ENCODE measurements around the gene SLC35F1. TPM values are rescaled to one million over a fixed set of nuclear protein-coding genes. Genes with fewer than 3 reads are reported as not detected.

SLC35F1 gene
- total and polyA plus RNA-seq, 2 donors (not counting 1 experiment from before 2014, with no cell fraction given) = 0.09 to 0.17 TPM

GRCh38 chr6:118228886-118229285 is 321.8 kb downstream of the SLC35F1 start:
- H4K20me1 ChIP-seq (ENCODE audit: control insufficient read depth, extremely low read depth, insufficient read depth, low read length) = no peaks in the 10 kb centered on the region
- H2AFZ ChIP-seq (ENCODE audit: low read length) = no peak overlapping the region
- TF ChIP-seq, protein P1, sequence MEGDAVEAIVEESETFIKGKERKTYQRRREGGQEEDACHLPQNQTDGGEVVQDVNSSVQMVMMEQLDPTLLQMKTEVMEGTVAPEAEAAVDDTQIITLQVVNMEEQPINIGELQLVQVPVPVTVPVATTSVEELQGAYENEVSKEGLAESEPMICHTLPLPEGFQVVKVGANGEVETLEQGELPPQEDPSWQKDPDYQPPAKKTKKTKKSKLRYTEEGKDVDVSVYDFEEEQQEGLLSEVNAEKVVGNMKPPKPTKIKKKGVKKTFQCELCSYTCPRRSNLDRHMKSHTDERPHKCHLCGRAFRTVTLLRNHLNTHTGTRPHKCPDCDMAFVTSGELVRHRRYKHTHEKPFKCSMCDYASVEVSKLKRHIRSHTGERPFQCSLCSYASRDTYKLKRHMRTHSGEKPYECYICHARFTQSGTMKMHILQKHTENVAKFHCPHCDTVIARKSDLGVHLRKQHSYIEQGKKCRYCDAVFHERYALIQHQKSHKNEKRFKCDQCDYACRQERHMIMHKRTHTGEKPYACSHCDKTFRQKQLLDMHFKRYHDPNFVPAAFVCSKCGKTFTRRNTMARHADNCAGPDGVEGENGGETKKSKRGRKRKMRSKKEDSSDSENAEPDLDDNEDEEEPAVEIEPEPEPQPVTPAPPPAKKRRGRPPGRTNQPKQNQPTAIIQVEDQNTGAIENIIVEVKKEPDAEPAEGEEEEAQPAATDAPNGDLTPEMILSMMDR (conservative IDR thresholded peaks at IDR 0.05 in 1 of 2, IDR thresholded peaks at IDR 0.05 in 1 of 2; ENCODE audit: low read depth in 1 of 2, low read length in 2 of 2) = no peak
- no peak for TF ChIP-seq EZH2 (IDR thresholded peaks at IDR 0.05; ENCODE audit: low read length, missing control alignments)
- H3K27me3 ChIP-seq (ENCODE audit: control insufficient read depth, insufficient read depth, low read length) = no peaks in the 10 kb centered on the region
- no peaks in the 10 kb centered on the region for H3K9me3 ChIP-seq (ENCODE audit: control insufficient read depth, insufficient read depth, low read depth, low read length)
- H3K4me1 ChIP-seq (ENCODE audit: control insufficient read depth, extremely low read depth, insufficient read depth, low read length) = no peaks in the 10 kb centered on the region
- no peak overlapping the region for H3K27ac ChIP-seq (ENCODE audit: insufficient read depth, low read length)
- no peak for DNase-seq (ENCODE audit: low read depth in 2 of 2)
- no peaks in the 10 kb centered on the region for H3K79me2 ChIP-seq (ENCODE audit: control insufficient read depth, insufficient read depth, low read length)
- H3K4me2 ChIP-seq (ENCODE audit: extremely low read depth, insufficient read depth, low read length) = no peak overlapping the region
- H3K36me3 ChIP-seq (ENCODE audit: control insufficient read depth, insufficient read depth, low read length) = no peaks in the 10 kb centered on the region
- H3K9ac ChIP-seq (ENCODE audit: insufficient read depth, low read length) = no peak overlapping the region
- H3K4me3 ChIP-seq (replicated peaks in 1 of 4; ENCODE audit: control extremely low read depth in 1 of 4, insufficient read depth in 1 of 4, low read depth in 3 of 4, low read length in 4 of 4) = no peak overlapping the region

GRCh38 chr6:118240878-118241528 is 333.9 kb downstream of the SLC35F1 start:
- H3K9me3 ChIP-seq (ENCODE audit: control insufficient read depth, insufficient read depth, low read depth, low read length) = no peaks in the 10 kb centered on the region

DNA sequence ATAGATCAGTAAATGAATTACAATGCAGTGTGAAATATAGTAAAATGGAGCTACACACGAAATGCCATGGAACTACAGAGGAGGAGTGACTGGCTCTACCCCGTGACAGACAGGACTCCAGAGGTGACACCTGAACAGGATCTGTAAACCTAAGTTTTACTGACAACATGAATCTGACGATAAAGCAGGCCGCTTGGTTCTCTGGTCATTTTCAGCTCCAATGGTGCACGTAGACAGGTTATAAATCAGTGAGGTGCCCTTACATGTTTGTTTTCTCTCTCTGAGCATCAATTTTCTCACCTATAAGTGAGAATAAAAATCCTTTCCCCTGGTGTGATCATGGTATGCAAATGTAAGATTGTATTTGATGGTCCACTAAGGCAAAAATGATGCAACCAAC is 339.3 kb downstream of the SLC35F1 start:
- Histone ChIP-seq H3K4me1 (ENCODE audit: control insufficient read depth, extremely low read depth, insufficient read depth, low read length) (no peaks in the 10 kb centered on the region), H3K27ac (ENCODE audit: insufficient read depth, low read length) (no peak overlapping the region), H2AFZ (ENCODE audit: low read length) (no peak overlapping the region), H3K9ac (ENCODE audit: insufficient read depth, low read length) (no peak overlapping the region), H3K36me3 (ENCODE audit: control insufficient read depth, insufficient read depth, low read length) (no peaks in the 10 kb centered on the region), H3K4me3 (replicated peaks in 1 of 4; ENCODE audit: control extremely low read depth in 1 of 4, insufficient read depth in 1 of 4, low read depth in 3 of 4, low read length in 4 of 4) (no peak overlapping the region), H3K4me2 (ENCODE audit: extremely low read depth, insufficient read depth, low read length) (no peak overlapping the region), H4K20me1 (ENCODE audit: control insufficient read depth, extremely low read depth, insufficient read depth, low read length) (no peaks in the 10 kb centered on the region), H3K9me3 (ENCODE audit: control insufficient read depth, insufficient read depth, low read depth, low read length) (no peaks in the 10 kb centered on the region), H3K79me2 (ENCODE audit: control insufficient read depth, insufficient read depth, low read length) (no peaks in the 10 kb centered on the region), H3K27me3 (ENCODE audit: control insufficient read depth, insufficient read depth, low read length) (no peaks in the 10 kb centered on the region)
- TF ChIP-seq, protein P1 (conservative IDR thresholded peaks at IDR 0.05 in 1 of 2, IDR thresholded peaks at IDR 0.05 in 1 of 2; ENCODE audit: low read depth in 1 of 2, low read length in 2 of 2) = no peak
- no peak for TF ChIP-seq EZH2 (IDR thresholded peaks at IDR 0.05; ENCODE audit: low read length, missing control alignments)
- DNase-seq (ENCODE audit: low read depth in 2 of 2) = no peak

More at GRCh38 chr6:118240878-118241528, 333.9 kb downstream of the SLC35F1 start:
- no peak for DNase-seq (ENCODE audit: low read depth in 2 of 2)
- Histone ChIP-seq H3K9ac (ENCODE audit: insufficient read depth, low read length) (no peak overlapping the region), H3K4me2 (ENCODE audit: extremely low read depth, insufficient read depth, low read length) (no peak overlapping the region), H3K4me3 (replicated peaks in 1 of 4; ENCODE audit: control extremely low read depth in 1 of 4, insufficient read depth in 1 of 4, low read depth in 3 of 4, low read length in 4 of 4) (no peak overlapping the region), H3K79me2 (ENCODE audit: control insufficient read depth, insufficient read depth, low read length) (no peaks in the 10 kb centered on the region), H3K27ac (ENCODE audit: insufficient read depth, low read length) (no peak overlapping the region), H3K4me1 (ENCODE audit: control insufficient read depth, extremely low read depth, insufficient read depth, low read length) (no peaks in the 10 kb centered on the region), H3K27me3 (ENCODE audit: control insufficient read depth, insufficient read depth, low read length) (no peaks in the 10 kb centered on the region), H3K36me3 (ENCODE audit: control insufficient read depth, insufficient read depth, low read length) (no peaks in the 10 kb centered on the region), H4K20me1 (ENCODE audit: control insufficient read depth, extremely low read depth, insufficient read depth, low read length) (no peaks in the 10 kb centered on the region), H2AFZ (ENCODE audit: low read length) (no peak overlapping the region)
- TF ChIP-seq EZH2 (IDR thresholded peaks at IDR 0.05; ENCODE audit: low read length, missing control alignments) = no peak
- TF ChIP-seq, protein P1 (conservative IDR thresholded peaks at IDR 0.05 in 1 of 2, IDR thresholded peaks at IDR 0.05 in 1 of 2; ENCODE audit: low read depth in 1 of 2, low read length in 2 of 2) = no peak
